Measurements from ENCODE around the gene MARCO.

The MARCO gene, protein sequence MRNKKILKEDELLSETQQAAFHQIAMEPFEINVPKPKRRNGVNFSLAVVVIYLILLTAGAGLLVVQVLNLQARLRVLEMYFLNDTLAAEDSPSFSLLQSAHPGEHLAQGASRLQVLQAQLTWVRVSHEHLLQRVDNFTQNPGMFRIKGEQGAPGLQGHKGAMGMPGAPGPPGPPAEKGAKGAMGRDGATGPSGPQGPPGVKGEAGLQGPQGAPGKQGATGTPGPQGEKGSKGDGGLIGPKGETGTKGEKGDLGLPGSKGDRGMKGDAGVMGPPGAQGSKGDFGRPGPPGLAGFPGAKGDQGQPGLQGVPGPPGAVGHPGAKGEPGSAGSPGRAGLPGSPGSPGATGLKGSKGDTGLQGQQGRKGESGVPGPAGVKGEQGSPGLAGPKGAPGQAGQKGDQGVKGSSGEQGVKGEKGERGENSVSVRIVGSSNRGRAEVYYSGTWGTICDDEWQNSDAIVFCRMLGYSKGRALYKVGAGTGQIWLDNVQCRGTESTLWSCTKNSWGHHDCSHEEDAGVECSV

DNA sequence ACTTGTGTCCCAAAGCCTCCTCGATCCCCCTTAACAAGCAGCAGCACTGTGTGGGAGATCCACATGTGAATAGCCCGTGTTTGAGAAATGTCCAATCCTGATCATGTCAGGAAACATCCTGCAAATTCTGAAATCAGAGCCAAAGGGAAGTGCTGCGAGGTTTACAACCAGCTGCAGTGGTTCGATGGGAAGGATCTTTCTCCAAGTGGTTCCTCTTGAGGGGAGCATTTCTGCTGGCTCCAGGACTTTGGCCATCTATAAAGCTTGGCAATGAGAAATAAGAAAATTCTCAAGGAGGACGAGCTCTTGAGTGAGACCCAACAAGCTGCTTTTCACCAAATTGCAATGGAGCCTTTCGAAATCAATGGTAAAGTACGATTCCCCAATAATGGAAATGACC, at the start of gene MARCO:
MARCO (plus strand) TSS at position 164 of the 400 bp plus-strand sequence; CDS start at position 271, 107 bp downstream.
- no peak for DNase-seq

DNA sequence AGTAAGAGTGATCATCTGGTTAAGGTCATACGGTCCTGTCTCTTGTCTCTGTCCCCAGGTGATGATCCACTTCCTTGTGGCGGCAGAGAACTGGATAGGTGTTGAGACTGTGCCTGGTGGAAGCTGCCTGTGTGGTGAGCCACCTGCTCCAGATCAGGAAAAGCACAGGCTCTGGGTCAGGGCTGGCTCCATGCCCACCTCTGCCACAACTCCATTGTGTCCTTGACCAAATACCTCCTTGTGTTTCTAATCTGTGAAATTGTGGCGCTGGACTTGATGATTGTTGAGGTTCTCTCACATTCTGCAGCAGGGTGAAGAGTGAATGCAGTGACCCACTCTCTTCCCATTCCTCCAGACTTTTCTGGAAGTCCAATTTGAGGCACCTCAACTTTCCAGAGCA, 48.9 kb upstream of the MARCO start:
- DNase-seq, result no peak

DNA sequence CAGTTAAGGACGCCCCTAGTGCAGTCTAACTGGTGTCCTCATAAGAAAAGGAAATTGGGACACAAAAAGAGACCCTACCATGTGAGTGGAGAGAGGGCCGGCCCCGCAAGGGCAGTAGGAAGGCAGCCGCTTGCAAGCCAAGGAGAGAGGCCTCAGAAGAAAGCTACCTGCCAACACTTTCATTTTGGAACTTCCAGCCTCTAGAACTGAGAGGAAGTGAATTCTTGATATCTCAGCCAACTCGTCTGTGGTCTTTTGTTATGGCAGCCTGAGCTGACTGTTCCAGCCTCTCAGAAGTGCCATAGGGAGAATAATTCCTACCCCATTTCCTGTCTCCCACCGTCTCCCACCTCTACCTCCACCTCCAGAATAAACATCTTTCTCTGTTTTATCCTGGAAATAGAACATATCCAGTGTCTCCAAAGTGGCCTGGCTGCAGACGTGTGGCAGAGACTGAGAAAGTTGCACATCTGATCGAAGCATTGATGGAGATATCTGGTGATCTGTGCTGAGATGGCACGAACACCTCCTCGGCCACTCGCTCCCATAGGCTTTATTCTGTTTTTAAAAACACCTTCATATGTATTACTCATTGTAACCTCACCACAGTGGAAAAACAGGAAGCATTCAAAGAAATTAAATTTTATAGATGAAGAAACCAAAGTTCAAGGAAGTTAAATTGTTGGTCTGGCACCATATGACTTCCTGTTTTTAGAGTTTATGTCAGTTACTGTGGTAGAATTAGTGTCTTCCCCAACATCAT, 39.5 kb upstream of the MARCO start:
- DNase-seq, result no peak

DNA sequence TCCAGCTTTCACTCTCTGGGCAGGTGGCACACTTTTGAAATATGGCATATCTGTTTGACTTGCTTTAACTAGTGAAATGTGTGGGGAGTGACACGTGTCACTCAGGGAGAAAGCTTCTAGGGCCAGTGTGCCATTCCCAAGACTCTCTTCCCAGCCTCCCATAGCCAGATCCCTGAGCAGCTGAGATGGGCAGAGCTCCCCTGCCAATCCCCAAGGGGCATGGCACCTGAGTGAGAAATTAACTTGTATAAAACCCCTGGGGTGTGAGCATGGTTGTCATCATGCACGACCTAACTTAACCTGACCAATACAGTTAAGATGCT, 39.0 kb upstream of the MARCO start:
- no peak for DNase-seq

DNA sequence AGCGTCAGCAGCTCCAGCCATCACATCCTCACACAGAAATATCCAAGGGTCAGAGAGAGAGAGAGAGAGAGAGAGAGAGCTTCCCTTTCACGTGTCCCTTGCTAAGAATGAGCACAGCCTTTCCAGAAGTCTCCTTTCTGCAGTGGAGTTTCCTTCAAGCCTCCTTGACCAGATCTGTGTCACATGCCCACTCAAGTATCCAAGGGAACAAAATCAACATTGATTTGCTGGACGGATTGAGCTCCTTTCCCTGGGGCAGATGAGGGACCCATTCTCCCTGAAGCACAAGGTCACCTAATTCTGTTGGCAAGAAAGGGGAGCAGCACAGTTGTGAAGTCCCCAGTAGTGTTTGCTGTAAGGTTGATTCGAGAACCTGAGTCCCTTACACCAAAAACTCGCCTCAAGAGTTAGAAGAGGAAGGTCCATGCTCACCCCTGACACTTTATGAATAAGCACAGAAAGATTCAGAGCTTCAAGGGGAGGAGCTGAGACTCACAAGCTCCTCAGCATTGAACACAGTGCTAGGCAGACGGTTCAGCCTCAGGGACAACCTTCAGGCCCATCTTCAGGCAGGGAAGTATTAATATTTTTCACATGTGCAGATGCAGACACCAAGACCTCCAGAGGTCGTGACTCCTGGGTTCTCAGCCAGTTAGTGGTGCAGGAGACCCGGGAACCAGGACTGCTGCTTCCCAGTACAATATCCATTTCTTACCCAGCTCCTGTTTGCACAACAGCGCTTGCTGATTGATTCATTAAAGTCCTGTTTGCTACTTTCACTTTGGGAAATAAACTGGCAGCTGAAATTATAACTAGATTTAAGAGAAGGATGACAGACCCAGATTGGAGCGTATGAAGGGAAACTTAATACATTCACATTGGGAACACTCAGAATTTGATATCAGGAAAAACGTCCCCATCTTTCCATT, 38.2 kb upstream of the MARCO start:
- DNase-seq, result no peak

DNA sequence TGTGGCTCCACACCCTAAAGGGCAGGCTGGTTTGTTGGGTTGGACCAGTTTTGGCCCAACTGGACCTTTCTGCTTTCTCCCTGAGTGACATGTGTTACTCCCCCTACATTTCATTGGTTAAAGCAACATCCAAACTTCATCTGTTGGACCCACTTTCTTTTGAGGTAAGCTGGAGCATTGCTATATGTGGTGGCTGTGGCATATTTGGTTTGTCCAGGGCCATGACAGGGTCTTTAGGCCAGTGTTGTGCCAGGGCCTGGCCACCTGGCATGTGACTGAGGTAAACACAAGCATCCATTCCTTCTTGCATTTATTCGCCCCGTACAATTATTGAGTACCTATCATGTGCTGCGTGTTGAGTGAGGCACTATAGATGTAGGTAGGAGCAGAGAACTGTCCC, 36.8 kb upstream of the MARCO start:
- no peak for DNase-seq

DNA sequence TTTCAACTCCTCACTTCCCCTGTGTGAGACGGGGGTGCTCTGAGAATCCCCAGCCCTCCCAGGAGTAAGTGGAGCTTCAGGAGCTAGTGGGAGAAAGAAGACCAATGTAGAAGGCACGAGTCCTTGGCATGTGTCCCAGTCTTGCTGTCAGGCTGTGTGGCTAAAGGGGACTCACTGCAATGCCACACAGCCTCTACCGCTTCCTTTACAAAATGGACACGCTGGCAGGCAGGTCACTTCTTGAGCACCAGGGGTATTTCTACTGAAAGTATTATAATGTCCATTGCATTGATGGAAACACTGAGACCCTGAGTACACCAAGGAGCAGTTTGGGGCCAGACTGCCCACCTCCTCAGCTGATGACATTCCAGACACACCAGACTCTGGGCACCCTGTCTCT, 35.8 kb upstream of the MARCO start:
- DNase-seq, result no peak

DNA sequence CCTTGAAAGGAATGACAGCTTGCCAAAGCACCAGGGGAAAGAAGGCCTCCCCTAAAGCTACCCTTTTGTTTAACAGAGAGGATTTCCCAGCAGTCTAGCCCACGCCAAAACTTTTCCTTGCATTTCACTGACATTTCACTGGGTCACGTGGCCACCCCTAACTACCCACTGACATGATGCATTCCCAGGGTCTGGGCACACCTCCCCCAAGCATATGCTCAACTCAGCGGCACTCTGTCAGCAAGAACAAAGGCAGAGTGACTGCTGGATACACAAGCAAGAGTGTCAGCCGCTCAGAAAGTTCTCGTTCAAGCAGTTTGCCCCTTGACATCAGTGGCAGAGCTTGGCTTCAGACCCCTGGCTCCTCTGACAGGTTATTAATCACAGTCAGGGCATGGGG, 34.2 kb upstream of the MARCO start:
- DNase-seq, result no peak

DNA sequence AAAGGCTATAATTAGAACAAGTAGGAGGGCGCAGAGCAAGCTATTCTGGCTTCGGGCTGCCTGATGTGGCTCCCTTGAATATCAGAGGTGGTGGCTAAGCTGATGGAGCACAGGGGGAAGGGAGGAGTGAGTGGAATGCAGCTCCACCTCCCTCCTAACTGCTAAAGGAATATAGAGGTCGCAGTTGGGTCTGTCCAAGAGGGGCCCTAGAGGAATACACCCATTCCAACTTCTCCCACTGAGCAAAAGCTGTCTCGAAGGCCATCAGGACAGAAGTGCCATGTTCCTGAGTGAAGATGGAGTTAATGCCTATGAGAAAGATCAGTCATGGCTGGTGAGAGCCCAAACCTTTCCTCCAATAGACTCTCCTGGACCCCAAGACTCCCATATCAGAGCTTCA, 32.8 kb upstream of the MARCO start:
- DNase-seq, result no peak

DNA sequence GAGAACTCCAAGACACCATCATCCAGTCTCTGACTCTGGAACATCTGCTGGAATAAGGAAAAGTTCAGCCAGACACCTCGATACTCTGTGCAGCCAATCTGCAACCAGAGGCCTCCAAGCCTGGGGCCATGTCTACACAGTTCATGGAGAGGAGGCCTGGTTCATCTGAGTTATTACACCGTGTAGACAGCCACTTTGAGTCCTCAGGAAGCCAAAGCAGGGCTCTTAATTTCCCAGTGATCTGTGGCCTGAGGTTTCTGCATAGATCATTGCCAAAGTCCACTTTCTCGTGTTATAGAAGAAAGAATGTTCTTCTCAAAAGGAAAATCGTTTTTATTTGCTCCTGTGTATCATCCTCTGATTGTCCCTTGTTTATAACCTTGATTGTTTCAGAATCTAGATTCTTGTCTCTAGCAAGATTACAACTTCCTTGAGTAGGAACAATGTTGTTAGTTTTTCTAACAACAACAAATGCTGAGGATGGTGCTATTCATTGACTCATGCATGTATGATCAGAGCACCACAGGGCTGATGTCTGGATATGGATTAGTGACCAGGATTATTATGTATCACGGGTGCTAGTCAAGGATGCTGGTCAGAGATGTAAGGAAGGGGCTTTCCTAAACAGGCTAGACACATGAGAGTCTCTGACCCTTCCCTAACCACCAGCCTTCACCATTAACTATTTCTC, 30.7 kb upstream of the MARCO start:
- DNase-seq, result no peak

DNA sequence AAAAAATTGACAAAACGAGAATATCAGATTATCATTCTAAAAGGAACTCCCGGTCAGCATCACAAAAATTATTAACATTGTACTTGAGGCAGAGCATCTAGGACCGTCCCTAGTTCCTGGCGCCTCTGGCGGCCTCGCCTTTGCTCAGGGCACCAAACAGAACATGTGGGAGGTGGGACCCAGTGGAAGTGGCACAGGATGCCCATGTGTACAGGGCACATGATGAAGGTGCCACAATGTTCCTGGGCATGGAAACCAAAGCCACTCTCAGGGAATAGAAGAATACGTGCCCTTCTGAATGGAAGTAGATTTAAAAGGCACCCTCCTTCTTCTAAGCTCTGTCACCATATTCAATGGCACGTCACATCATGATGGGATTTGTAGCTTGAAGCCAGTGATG, 30.1 kb upstream of the MARCO start:
- DNase-seq, result no peak

DNA sequence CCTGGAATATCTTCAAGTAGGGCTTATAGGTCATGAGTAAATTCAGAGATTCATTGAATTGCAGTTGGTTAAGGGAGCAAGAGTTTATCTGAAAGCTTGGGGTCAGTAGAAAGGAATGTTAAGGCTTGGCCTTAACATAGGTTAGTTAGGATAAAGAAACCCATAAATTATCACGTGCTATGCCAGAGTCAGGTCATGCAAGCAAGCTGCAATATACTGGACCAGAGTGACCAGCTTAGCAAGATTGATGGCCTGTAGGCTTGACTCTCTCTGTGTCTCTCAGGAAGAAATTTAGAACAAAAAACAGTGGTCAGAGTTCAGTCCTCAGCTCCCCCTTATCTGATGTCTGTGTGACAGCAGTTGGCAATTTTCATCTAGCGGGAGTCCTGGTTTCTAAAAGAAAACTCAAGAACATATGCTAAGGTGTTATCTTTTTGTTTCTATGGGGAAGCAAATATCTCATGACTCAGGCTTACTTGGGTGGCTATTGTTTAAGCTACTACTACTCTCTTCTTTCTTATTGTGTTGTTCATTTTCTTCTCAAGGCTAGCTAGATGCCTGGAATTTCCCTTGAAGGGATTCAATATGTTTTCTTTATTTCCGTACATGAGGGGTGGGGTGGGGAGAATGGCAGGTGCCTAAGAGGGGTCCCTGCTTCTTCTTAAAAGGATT, 28.7 kb upstream of the MARCO start:
- DNase-seq, result no peak

DNA sequence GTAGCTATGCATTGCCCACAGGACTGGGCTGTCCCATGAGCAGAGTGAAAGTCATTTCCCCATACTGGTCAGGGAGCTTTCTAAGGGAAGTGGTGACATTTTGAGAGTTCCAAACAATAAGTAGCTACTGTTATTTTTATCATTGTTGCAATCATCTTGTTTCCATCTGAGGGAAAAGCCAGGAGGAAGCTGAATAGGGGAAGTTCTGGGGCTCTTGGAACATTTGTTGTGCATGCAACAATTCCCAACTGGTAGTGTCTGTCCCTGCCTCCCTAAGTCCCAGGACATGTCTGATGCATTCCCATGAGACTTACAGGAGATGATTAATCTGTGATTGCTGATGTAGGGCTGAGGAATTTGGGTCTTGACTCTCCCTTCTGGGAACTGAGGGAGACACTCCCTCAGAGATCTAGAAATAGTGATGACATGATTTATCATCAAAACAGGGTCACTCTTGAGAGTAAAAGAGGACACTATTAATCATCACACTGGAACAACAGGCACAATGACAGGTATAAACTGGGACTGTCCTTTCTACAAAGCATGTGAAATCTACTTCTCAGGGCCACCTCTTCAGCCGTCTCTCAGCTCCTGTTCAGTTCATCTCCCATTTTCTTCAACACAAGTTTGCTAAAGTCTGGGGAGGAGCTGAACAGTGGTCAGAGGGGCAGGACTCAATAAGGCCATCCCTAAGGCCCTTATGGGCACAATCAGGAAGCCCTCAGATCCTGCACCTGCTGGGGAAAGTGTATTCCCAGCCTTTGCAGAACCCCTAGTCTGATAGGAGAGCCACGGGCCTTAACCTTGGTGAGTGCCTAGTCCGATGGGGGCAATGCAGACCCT, 28.0 kb upstream of the MARCO start:
- DNase-seq, result no peak

DNA sequence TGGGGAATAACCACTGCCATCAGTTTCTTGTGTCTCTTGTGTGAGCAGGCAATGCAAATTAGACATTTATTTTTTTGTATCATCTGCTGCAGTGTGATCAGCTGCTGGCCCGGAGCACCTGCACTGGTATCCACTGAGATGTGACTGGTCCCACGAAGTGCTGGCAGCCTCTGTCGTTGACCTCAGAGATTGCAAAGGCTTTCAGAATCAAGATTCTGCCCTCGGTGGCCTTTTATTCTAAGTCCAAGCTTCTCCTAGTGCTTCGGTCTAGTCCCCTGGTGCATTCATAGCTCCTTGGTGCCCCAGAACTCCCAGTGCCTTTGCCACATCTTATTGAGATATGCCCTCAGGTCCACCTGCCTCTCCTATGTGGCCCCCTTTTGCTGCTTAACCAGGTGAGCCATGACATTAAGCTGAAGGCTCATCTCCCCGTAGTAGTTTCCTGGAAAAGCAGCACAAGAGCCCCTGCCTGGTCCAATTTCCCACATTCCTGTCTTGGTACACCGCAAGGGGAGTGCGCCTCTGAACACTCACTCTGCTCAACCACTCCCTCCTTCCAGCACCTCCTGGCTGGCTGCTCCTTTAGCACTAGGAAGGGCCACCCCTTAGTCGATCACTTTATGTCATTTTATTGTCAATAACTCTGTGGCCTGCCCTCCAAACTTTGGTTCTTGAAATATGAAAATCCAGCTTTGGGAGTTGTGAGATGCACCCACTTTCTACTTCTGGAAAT, 27.1 kb upstream of the MARCO start:
- no peak for DNase-seq

DNA sequence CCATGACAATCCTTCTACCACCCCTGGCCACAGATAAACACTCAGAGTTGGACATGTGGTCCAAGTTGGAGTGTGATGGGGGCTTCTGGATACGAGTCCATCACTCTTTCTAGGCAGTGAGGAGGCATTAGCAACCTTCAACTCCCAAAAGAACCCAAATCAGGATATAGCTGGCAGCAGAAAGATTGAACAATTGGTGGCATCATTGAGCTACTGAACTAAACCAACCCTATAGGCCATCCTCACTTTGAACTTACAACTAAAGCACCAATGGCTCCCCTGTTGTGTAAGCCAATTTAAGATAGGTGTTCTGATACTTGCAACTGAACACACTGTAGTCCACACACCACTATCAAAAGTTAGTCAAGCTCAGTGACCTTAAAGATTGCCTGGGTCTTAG, 24.0 kb upstream of the MARCO start:
- no peak for DNase-seq

DNA sequence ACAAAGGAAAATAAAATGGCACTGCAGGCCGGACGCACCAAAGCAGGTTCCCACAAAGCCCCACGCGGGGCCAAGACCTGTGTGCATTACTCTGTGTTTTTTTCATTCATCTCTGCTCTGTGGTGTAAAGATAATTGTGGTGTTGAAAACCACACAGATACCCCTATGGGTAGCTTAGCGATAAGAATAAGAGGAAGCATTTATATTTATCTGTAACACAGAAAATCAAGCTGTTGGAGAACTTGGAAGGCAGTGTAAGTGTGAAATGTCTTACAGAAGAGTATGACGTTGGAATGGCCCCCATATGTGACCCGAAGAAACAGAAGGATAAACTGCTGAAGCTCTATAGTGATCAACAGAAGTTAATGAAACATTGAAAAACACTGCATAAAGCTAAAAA, 20.3 kb upstream of the MARCO start:
- no peak for DNase-seq

DNA sequence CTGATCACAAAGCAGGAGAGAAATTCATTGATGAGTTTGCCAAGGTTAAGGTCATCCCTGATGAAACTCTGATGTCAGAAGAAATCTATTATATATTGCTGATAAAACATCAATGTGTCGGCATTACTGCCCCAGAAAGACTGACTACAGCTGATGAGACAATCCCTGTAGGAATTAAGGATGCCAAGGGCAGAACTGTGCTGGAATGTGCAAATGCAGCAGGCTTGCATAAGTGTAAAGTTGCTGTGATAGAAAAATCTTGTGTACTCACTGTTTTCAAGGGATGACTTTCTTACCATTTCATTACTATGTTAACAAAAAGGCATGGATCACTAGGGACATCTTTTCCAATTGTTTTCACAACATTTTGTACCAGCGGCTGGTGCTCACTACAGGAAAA, 19.7 kb upstream of the MARCO start:
- DNase-seq, result no peak

DNA sequence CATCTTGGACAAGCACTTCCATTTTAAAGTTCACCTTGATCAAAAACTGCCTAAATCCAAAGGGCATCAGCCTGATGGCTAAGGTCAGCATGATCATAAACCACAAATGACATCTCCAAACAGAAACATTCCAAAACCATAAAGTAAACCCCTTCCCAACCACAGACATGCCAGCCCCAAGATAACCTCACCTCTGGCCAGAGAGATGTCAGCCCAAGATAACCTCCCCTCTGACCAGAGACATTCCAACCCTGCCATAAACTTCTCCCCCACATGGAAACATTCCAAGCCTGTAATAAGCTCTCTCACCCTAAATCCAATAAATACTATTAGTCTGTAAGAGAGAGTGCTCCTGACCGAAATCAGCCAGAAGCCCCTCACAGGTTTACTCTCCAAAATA, 18.6 kb upstream of the MARCO start:
- DNase-seq, result no peak

DNA sequence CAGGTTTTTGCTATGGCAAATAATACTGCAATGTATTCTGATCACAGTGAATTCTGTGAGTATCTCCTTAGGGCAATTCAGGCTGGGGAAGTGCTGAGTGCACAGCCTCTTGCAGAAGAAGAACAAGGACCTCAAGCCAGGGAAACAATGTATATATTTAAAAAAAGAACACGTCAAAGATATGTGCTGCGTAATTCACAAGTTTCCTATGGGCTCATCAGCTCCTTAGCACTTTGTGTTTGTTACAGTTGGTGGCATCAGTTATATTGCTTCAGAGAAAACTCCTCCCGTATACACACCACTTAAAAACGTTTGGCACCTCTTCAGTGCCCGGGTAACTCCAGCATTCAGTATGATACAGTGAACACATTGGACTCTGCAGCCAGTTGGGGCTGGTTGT, 16.5 kb upstream of the MARCO start:
- no peak for DNase-seq

DNA sequence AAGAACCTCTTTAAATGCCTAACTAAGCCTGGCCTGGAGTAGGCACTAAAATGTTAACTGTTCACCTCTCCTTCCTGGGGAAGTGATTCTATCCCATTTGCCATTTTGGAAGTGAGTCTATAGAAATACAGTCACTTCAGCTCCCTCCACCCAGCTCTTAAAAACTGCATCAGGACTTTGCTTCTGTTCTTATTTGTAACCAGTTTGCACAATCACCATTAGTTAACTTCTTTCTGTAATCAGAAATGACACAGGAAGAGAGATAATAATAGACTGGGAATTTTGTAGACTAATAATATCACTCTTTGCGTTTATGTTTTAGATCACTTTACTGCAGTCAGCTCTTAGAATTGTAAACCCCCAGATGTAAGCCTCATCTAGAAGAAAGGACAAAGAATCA, 16.0 kb upstream of the MARCO start:
- DNase-seq, result no peak

Data from NCI-H510A treated with DMSO at 0.1 percent for 48 hours (cell line).